DND-41 (cell line): ENCODE results near the gene TPP2.

Source experiments
- ATAC-seq: fragments of 200-7000 bp; cut with Tn5 transposase; 3 replicates; pipeline ENCODE4 v1.9.1; 2021; ENCODE audit warnings: low read depth; ENCODE audit not compliant: insufficient read depth
- DNase-seq: peaks from one replicate; pipeline ENCODE4 v3.0.0-alpha.2; 2020
- H2AFZ ChIP-seq: 2 replicates; pipeline ENCODE4 v1.6.0; 2012; ENCODE audit warnings: low read depth, low read length
- H3K27ac ChIP-seq: 2 replicates; pipeline ENCODE4 v1.5.1; 2012; ENCODE audit warnings: low read length, inconsistent platforms
- H3K27me3 ChIP-seq: fragments of 200-600 bp; sonication (generic); 2 replicates; pipeline ENCODE4 v1.6.0; 2012; ENCODE audit warnings: low read length, mild to moderate bottlenecking, inconsistent platforms; ENCODE audit not compliant: insufficient read depth, poor library complexity
- H3K36me3 ChIP-seq: 2 replicates; pipeline ENCODE4 v1.5.1; 2012; ENCODE audit warnings: low read length, inconsistent platforms; ENCODE audit not compliant: insufficient read depth
- H3K4me1 ChIP-seq: 2 replicates; pipeline ENCODE4 v1.5.1; 2012; ENCODE audit warnings: mild to moderate bottlenecking, low read length; ENCODE audit not compliant: insufficient read depth
- H3K4me2 ChIP-seq: 2 replicates; pipeline ENCODE4 v1.6.0; 2012; ENCODE audit warnings: mild to moderate bottlenecking, moderate library complexity, low read length, inconsistent platforms; ENCODE audit not compliant: insufficient read depth
- H3K4me3 ChIP-seq, 2 experiments: fragments of 200-600 bp in 1 of 2; shearing (Covaris generic) in 1 of 2; 2 replicates each; pipeline ENCODE4 v1.5.1; 2012 to 2016; ENCODE audit warnings: inconsistent platforms in 2 of 2, low read length in 2 of 2, mild to moderate bottlenecking in 2 of 2, low read depth in 1 of 2, moderate library complexity in 1 of 2
- H3K79me2 ChIP-seq: 2 replicates; pipeline ENCODE4 v1.6.0; 2012; ENCODE audit warnings: low read length, inconsistent platforms; ENCODE audit not compliant: insufficient read depth
- H3K9ac ChIP-seq: 2 replicates; pipeline ENCODE4 v1.6.0; 2012; ENCODE audit warnings: low read depth, mild to moderate bottlenecking, inconsistent platforms, low read length, moderate library complexity
- H3K9me3 ChIP-seq: 2 replicates; pipeline ENCODE4 v1.5.1; 2012; ENCODE audit warnings: low read length, moderate library complexity, mild to moderate bottlenecking, inconsistent platforms; ENCODE audit not compliant: insufficient read depth, severe bottlenecking
- H4K20me1 ChIP-seq: 2 replicates; pipeline ENCODE4 v1.6.0; 2012; ENCODE audit warnings: low read length; ENCODE audit not compliant: insufficient read depth
- CTCF ChIP-seq: IDR thresholded peaks from 2 replicates; pipeline ENCODE4 v1.5.1; 2012; ENCODE audit warnings: borderline replicate concordance, low read length, moderate library complexity, mild to moderate bottlenecking; ENCODE audit not compliant: poor library complexity, severe bottlenecking; ENCODE audit errors: extremely low read depth
- EZH2 ChIP-seq: IDR thresholded peaks from 3 replicates; pipeline ENCODE4 v1.6.1; 2012; ENCODE audit warnings: borderline replicate concordance, low read depth, mild to moderate bottlenecking, moderate library complexity, low read length, inconsistent platforms; ENCODE audit not compliant: severe bottlenecking

TPP2 gene

GRCh38 chr13:102555914-102556553 is 40.8 kb upstream of the TPP2 start:
- no peak overlapping the region for H2AFZ ChIP-seq
- no peaks in the 10 kb centered on the region for H3K79me2 ChIP-seq
- no peaks in the 10 kb centered on the region for H3K4me1 ChIP-seq
- TF ChIP-seq CTCF, result peak; percentile 65
- no peak for TF ChIP-seq EZH2
- no peak overlapping the region for H3K4me2 ChIP-seq
- no peak overlapping the region for H3K27ac ChIP-seq
- H3K36me3 ChIP-seq, result no peaks in the 10 kb centered on the region
- no peaks in the 10 kb centered on the region for H4K20me1 ChIP-seq
- DNase-seq (peak; percentile 15), ATAC-seq (peak; percentile 69)
- no peak overlapping the region for H3K4me3 ChIP-seq
- no peaks in the 10 kb centered on the region for H3K9me3 ChIP-seq
- H3K9ac ChIP-seq, result no peak overlapping the region
- H3K27me3 ChIP-seq, result no peaks in the 10 kb centered on the region

- H4K20me1 ChIP-seq, result no peaks in the 10 kb centered on the region
- no peaks in the 10 kb centered on the region for H3K36me3 ChIP-seq
- H3K79me2 ChIP-seq, result no peaks in the 10 kb centered on the region
- no peak overlapping the region for H2AFZ ChIP-seq
- TF ChIP-seq EZH2, result no peak
- TF ChIP-seq CTCF, result no peak
- DNase-seq (no peak), ATAC-seq (no peak)
- H3K4me3 ChIP-seq, result no peak overlapping the region
- no peaks in the 10 kb centered on the region for H3K4me1 ChIP-seq
- no peak overlapping the region for H3K4me2 ChIP-seq
- no peak overlapping the region for H3K27ac ChIP-seq
- no peaks in the 10 kb centered on the region for H3K9me3 ChIP-seq
- no peaks in the 10 kb centered on the region for H3K27me3 ChIP-seq
- H3K9ac ChIP-seq, result no peak overlapping the region
Observed at GRCh38 chr13:102556806-102557205, 40.0 kb upstream of the TPP2 start.

- no peaks in the 10 kb centered on the region for H3K79me2 ChIP-seq
- no peak overlapping the region for H2AFZ ChIP-seq
- TF ChIP-seq CTCF, result no peak
- no peak for TF ChIP-seq EZH2
- DNase-seq (no peak), ATAC-seq (no peak)
- H3K4me2 ChIP-seq, result no peak overlapping the region
- H3K27ac ChIP-seq, result no peak overlapping the region
- H4K20me1 ChIP-seq, result no peaks in the 10 kb centered on the region
- no peaks in the 10 kb centered on the region for H3K27me3 ChIP-seq
- H3K36me3 ChIP-seq, result no peaks in the 10 kb centered on the region
- H3K4me1 ChIP-seq, result no peaks in the 10 kb centered on the region
- H3K9me3 ChIP-seq, result no peaks in the 10 kb centered on the region
- no peak overlapping the region for H3K4me3 ChIP-seq
- no peak overlapping the region for H3K9ac ChIP-seq
Observed at GRCh38 chr13:102558029-102558428, 38.8 kb upstream of the TPP2 start.
